HG03521 (cell line): Measurements from ENCODE around the gene ADPRM.
"Not testable (repeated sequence)": the region's sequence is repeated elsewhere in the genome, so short reads cannot be mapped to it uniquely, and the experiment has no call there.

Experiments used
- ATAC-seq: cut with Tn5 transposase; IDR thresholded peaks from one replicate; pipeline ENCODE4 v1.9.1; 2021; ENCODE audit warnings: mild to moderate bottlenecking, moderate library complexity; ENCODE audit not compliant: unreplicated experiment

Gene ADPRM

DNA sequence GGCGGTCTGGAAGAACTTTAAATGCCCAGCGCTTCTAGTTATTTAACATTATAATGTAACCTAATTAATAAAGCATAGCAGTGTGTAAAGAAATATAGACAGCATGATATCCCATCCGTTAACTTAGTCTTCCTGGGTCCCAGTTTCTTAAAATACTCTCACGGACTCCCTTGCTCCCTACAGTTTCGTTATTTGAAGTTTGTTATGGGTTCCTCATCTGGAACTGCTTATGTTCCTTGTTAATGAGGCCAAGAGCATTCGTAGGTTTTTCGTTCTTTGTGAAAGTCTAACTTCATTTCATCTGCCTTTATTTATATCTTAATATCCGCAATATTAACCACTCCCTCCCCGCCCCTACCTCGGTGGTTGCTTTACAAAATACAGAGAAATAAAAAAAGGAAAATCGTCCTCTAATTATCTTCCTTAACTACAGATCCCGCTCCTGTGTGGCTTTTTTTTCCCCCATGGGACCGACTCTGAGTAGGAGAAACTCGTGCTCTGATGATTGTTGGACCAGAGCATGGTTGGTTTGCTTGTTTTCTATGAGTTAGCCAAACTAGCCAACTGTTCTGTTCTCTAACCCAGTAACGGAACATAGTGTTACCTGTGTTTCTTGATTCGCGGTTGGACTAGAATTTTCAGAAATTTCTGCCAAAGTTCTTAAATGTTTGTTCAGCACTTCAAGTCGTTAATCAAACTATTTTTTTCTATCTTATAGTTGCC lies 863 bp downstream of the ADPRM start:
- no peak for ATAC-seq

DNA sequence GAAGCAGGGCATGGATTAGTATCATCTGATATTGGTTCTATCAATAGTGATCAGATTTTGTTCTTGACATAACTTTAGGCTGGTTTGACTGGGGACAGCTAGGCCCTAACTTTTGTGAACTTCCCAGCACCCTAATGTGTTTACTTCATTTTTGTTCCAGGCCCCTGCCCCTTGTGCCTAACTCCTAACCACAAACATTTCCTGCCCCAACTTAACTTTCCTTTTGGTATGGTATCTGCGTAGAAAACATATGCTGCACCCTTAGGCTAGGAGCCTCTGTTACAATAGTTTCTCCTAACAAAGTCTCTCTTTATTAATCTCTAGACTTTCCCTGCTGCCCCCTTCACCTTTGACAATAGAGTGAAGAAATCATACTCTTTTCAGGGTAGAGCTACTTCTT lies 2.5 kb downstream of the ADPRM start:
- ATAC-seq, result no peak

DNA sequence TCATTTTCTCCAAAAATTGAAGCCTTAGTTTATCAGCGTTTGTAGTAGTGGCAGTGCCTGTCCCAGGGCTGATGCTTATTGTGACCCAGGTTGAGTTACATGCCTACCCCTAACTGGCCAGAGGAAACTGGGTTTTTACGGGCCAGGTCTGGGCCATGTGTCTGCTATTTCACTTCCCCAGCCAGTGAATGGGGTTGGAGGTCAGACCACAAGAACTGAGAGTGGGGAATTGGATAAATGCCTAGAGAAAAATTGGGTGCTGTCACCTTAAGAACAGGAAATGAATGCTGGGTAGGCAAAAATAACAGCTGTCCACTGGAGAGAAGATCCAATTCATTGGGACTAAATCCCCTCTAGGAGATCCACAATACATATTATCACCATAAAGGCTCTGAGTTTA lies 5.2 kb downstream of the ADPRM start:
- no peak for ATAC-seq

DNA sequence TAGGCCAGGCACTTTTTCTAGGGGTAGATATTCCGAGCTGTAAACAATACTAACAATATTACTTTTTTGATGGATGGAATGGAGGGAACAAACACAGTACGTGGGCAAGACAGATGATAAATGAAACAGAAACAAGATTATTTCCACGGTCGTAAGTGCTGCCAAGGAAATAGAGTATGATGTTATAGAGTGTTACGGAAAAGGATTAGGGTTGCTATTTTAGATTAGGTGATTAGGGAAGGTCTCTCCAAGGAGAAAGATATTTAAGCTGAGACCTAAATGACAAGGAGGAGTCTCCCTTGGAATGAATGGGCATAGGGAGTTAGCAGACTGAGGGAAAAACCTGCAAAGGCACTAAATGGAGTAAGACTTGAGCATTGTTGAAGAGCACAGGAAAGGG lies 8.3 kb downstream of the ADPRM start:
- no peak for ATAC-seq

- no peak for ATAC-seq
These were observed 15.9 kb downstream of the ADPRM start for GRCh38 chr17:10713318-10713717.

- ATAC-seq, result no peak
These were observed 18.8 kb downstream of the ADPRM start for GRCh38 chr17:10716218-10716617.

DNA sequence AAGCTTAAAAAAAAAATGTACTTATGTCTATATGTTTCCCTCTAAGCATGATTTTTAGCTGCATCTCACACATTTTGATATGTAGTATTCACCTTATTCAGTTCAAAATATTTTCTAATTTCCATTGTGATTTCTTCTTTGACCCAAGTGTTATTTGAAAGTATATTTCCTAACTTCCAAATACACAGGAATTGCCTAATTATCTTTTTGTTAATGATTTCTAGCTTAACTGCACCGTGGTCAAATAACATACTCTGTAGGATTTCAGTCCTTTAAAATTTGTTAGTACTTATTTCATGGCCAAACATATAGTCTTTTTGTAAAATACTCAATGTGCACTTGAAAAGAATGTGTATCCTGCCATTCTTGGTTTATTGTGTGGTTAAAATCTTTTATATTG lies 21.2 kb downstream of the ADPRM start:
- ATAC-seq, result no peak

DNA sequence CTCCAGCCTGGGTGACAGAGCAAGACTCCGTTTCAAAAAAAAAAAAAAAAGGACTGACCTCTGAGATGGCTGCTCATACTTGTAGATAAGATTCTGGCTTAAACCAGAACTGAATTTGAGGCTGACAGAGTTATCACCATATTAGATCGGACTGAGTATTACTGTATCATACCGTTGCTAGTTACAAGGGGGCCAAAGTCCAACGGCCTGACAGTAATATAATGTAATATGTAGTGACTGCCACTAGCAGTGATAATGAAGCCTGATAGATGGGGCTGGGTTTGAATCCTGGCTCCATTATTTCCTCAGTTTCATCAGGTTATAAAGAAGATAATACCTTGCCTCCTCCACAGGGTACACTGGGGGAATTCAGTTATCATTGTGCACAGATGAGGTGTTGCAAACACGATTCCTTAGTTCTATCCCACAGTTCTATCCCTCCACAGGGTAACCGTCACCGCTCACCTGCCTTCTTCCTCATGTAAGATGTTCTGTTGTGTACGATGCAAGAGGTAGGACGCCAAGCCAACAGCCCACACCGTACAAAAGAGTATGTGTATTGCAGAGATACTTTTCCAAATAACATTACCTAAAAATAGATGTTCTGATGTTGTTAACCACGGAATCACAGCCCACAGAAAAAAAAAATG lies 27.3 kb downstream of the ADPRM start:
- no peak for ATAC-seq

- ATAC-seq, result no peak
These were observed 27.9 kb downstream of the ADPRM start for GRCh38 chr17:10725262-10725661.

GRCh38 chr17:10726196-10726595 lies 28.8 kb downstream of the ADPRM start:
- ATAC-seq, result no peak

- ATAC-seq, result no peak
These were observed 29.8 kb downstream of the ADPRM start for GRCh38 chr17:10727192-10727591.

DNA sequence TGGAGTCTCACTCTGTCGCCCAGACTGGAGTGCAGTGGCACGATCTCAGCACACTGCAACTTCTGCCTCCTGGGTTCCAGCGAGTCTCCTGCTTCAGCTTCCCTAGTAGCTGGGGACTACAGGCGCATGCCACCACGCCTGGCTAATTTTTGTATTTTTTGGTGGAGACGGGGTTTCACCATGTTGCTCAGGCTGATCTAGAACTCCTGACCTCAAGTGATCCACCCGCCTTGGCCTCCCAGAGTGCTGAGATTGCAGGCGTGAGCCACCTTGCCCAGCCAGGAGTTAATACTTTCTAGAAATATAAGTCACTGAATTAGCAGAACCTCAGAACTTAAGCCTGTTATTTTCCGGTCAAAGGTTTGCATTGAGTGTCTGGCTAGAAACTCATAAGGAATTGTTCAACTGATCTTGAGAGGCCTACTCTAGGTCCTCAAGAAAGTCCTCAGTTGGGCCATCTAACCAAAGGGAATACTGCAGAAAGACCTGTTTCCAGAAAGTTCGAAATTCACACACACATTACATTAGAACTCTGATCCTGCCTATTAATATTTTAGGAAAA lies 31.0 kb downstream of the ADPRM start:
- ATAC-seq, result no peak

GRCh38 chr17:10729334-10730193 lies 32.2 kb downstream of the ADPRM start, which contains the start of gene TMEM220:
TMEM220 (minus strand) TSS chr17:10730023; CDS start chr17:10729851, 172 bp downstream.
- peak; percentile 58 for ATAC-seq

DNA sequence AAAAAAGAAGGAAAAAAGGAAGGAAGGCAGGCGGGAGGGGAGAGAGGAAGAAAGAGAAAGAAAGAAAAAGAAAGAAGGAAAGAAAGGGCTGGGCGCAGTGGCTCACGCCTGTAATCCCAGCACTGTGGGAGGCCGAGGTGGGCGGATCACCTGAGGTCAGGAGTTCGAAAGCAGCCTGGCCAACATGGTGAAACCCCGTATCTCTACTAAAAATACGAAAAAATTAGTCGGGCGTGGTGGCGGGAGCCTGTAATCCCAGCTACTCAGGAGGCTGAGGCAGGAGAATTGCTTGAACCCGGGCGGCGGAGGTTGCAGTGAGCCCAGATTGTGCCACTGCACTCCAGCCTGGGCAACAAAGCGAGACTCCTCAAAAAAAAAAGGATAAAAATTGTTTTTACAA lies 32.9 kb downstream of the ADPRM start:
- ATAC-seq, result not testable (repeated sequence)

- ATAC-seq, result no peak
These were observed 34.0 kb downstream of the ADPRM start for GRCh38 chr17:10731408-10731879.

GRCh38 chr17:10732121-10732520 lies 34.7 kb downstream of the ADPRM start:
- not testable (repeated sequence) for ATAC-seq

- ATAC-seq, result no peak
These were observed 36.3 kb downstream of the ADPRM start for GRCh38 chr17:10733666-10734065.

GRCh38 chr17:10735251-10735650 lies 37.9 kb downstream of the ADPRM start:
- no peak for ATAC-seq

DNA sequence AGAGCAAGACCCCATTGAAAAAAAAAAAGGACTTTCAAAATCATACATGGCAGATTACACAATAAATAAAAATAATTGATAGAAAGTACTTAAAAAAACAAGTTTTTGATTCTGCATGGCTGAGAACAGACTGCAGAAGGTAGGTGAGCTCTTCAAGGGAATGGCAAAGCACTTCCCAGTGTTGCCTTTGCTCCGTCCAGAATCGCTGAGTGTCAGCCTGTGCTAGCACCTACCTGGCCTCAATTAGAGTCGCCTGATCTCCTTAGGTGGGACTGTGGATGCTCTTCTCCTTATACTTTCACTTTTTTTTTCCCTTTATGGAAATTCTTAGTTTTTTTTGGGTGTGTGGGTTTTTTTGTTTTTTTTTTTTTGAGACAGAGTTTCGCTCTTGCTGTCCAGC lies 38.4 kb downstream of the ADPRM start:
- no peak for ATAC-seq

DNA sequence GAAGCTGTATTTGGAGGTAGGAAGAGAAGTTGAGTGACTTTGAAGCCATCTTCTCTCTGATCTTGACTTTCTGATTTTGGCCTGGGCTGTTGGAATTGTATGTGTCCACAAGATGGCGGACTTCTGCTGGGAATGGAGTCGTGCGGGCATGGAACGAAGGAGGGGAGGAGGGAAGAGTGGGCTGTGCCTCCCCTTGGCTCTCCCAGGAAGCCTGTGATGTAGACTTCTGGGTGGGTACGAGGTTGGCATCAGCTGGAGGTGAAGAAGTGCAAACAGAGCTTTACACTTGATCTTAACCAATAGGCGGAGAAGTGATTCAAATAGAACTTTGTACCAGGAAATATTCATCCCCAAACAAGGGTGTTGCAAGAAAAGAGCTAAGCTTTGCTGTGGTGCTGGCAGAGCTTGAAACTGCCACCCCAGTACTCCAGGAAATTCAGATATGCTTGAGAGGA lies 39.8 kb downstream of the ADPRM start:
- ATAC-seq, result no peak

- ATAC-seq, result no peak
These were observed 40.3 kb downstream of the ADPRM start for GRCh38 chr17:10737736-10738135.
